ENCODE measurements around the gene SLC16A14.

DNA sequence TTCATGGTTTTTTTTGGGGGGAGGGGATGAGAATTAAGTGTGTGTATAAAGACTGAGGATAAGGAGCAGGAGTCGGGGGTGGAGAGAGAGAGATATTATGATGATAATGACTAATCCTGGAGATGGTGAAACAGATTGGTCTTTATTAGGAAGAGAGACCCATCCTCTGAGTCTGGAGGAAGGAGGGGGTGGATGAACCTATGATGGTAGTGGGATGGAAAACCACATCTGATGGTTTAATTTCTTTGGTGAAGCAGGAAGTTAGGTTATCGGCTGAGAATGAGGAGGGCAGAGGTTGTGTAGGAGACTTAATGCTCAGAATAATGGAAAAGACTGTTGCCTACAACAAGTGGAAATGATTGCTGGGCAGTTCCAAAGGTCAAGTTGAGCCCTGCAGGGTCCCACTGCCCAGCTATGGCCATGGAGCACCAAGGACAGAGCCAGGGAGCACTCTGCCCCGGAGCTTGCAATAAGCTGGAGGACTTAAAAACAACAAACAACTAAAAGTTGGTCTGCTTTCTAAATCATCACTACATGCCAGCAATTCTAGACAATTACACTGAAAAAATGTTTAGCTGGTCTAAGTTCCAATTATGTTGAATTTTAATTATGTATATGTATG is 7.9 kb downstream of the SLC16A14 start:
- TF ChIP-seq POLR2AphosphoS5 (IDR thresholded peaks at IDR 0.05; ENCODE audit: low read length) = no peak
- TF ChIP-seq MEF2A (IDR thresholded peaks at IDR 0.05; ENCODE audit: insufficient read depth, low read depth, low read length) = no peak
- TF ChIP-seq POLR2A (IDR thresholded peaks at IDR 0.05; ENCODE audit: low read depth, low read length) = no peak
- TF ChIP-seq, protein P1, sequence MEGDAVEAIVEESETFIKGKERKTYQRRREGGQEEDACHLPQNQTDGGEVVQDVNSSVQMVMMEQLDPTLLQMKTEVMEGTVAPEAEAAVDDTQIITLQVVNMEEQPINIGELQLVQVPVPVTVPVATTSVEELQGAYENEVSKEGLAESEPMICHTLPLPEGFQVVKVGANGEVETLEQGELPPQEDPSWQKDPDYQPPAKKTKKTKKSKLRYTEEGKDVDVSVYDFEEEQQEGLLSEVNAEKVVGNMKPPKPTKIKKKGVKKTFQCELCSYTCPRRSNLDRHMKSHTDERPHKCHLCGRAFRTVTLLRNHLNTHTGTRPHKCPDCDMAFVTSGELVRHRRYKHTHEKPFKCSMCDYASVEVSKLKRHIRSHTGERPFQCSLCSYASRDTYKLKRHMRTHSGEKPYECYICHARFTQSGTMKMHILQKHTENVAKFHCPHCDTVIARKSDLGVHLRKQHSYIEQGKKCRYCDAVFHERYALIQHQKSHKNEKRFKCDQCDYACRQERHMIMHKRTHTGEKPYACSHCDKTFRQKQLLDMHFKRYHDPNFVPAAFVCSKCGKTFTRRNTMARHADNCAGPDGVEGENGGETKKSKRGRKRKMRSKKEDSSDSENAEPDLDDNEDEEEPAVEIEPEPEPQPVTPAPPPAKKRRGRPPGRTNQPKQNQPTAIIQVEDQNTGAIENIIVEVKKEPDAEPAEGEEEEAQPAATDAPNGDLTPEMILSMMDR (IDR thresholded peaks at IDR 0.05 in 2 of 3, conservative IDR thresholded peaks at IDR 0.05 in 1 of 3; ENCODE audit: control insufficient read depth in 2 of 3, extremely low read depth in 1 of 3, insufficient read depth in 1 of 3, low read depth in 3 of 3, low read length in 3 of 3) = no peak
- TF ChIP-seq ZNF274 (IDR thresholded peaks at IDR 0.05; ENCODE audit: insufficient read depth, insufficient read length) = no peak
- no peak for TF ChIP-seq RFX5 (IDR thresholded peaks at IDR 0.05; ENCODE audit: low read depth, low read length)
- TF ChIP-seq HDGF (IDR thresholded peaks at IDR 0.05) = no peak

All from GM12878 (cell line).